ENCODE results near the gene ENTPD3. TPM values are rescaled to one million over a fixed set of nuclear protein-coding genes. Genes with fewer than 3 reads are reported as not detected.

Gene ENTPD3
- total RNA-seq, 3 donors from 2014 or later (not counting 1 experiment from before 2014, with no cell fraction given): not detected

- no peaks in the 10 kb centered on the region for H3K4me1 ChIP-seq (ENCODE audit: control insufficient read depth, insufficient read depth, low read length)
- Mint-ChIP-seq H3K27ac (no peak overlapping the region), H3K4me3 (no peak overlapping the region), H3K9me3 (peaks cover 5 to 6% of the 10 kb centered on the region in 2 donors), H3K36me3 (no peaks in the 10 kb centered on the region), H3K4me1 (no peaks in the 10 kb centered on the region), H3K27me3 (ENCODE audit: low read depth in 2 of 2) (peaks cover 1 to 4% of the 10 kb centered on the region in 2 donors)
- WGBS (ENCODE audit: insufficient coverage): 91% methylated on average over 1 of the region's 1 CpG
- no peaks in the 10 kb centered on the region for H3K27me3 ChIP-seq (ENCODE audit: control insufficient read depth, insufficient read depth, low read length)
- no peak overlapping the region for H3K27ac ChIP-seq (ENCODE audit: low read length)
- no peak overlapping the region for H3K4me3 ChIP-seq (ENCODE audit: low read length)
- no peaks in the 10 kb centered on the region for H3K36me3 ChIP-seq (ENCODE audit: control insufficient read depth, insufficient read depth, low read length)
- intact Hi-C loops (cut with micrococcal nuclease): no loop called here
- ATAC-seq (no peak), DNase-seq (no peak)
- no peaks in the 10 kb centered on the region for H3K9me3 ChIP-seq (ENCODE audit: control insufficient read depth, insufficient read depth, low read length)
- no peak for TF ChIP-seq CTCF (IDR thresholded peaks at IDR 0.05)
These were observed 9.2 kb upstream of the ENTPD3 start for GRCh38 chr3:40377822-40378221.

DNA sequence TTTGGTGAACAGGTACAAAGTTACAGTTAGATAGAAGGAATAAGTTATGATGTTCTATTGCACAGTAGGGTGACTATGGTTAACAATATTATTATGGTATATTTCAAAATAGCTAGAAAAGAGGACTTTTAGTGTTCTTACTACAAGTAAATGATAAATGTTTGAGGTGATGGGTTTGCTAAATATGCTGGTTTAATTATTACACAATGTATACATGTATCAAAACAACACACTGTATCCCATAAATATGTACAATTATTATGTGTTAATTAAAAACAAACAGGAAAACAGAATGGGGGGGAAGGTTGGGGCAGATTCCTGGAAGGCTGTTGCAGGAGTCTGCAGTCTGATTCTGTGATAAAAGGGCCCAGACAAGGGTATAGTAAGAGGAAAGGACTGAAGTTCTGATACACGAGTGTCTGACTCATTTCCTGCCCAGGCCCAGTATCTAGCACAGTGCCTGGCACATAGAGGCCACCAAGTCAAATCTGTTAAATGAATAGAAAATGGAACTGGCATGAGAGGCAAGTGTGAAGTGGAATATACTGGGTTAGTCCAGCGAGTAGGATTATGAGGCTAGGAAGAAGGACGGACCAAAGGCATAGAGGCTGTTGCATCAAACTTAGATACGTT, 7.2 kb upstream of the ENTPD3 start:
- WGBS (ENCODE audit: insufficient coverage): 70% methylated on average over 4 of the region's 4 CpGs
- ATAC-seq (peak in 1 of 3 donors; percentile 17), DNase-seq (no peak)
- intact Hi-C loops (cut with micrococcal nuclease): no loop called here
- H3K4me1 ChIP-seq (ENCODE audit: control insufficient read depth, insufficient read depth, low read length): no peaks in the 10 kb centered on the region
- Mint-ChIP-seq H3K4me1 (no peaks in the 10 kb centered on the region), H3K27me3 (ENCODE audit: low read depth in 2 of 2) (peaks cover 10 to 12% of the 10 kb centered on the region in 2 donors), H3K4me3 (no peak overlapping the region), H3K9me3 (peaks cover 5 to 6% of the 10 kb centered on the region in 2 donors), H3K36me3 (no peaks in the 10 kb centered on the region), H3K27ac (no peak overlapping the region)
- H3K9me3 ChIP-seq (ENCODE audit: control insufficient read depth, insufficient read depth, low read length): no peaks in the 10 kb centered on the region
- H3K36me3 ChIP-seq (ENCODE audit: control insufficient read depth, insufficient read depth, low read length): no peaks in the 10 kb centered on the region
- H3K27me3 ChIP-seq (ENCODE audit: control insufficient read depth, insufficient read depth, low read length): no peaks in the 10 kb centered on the region
- H3K4me3 ChIP-seq (ENCODE audit: low read length): no peak overlapping the region
- TF ChIP-seq CTCF (IDR thresholded peaks at IDR 0.05): no peak
- H3K27ac ChIP-seq (ENCODE audit: low read length): no peak overlapping the region

GRCh38 chr3:40381904-40382616, 4.9 kb upstream of the ENTPD3 start:
- peaks cover 19 to 21% of the 10 kb centered on the region in 2 donors for H3K27me3 Mint-ChIP-seq (ENCODE audit: low read depth in 2 of 2)
- H3K9me3 Mint-ChIP-seq: peaks cover 0 to 2% of the 10 kb centered on the region in 2 donors
- no peak overlapping the region for H3K27ac Mint-ChIP-seq
- H3K4me3 Mint-ChIP-seq: no peak overlapping the region
- Histone ChIP-seq H3K27me3 (ENCODE audit: control insufficient read depth, insufficient read depth, low read length) (peaks cover under 1% of the 10 kb centered on the region), H3K4me3 (ENCODE audit: low read length) (no peak overlapping the region), H3K36me3 (ENCODE audit: control insufficient read depth, insufficient read depth, low read length) (no peaks in the 10 kb centered on the region), H3K27ac (ENCODE audit: low read length) (no peak overlapping the region), H3K4me1 (ENCODE audit: control insufficient read depth, insufficient read depth, low read length) (peaks cover under 1% of the 10 kb centered on the region), H3K9me3 (ENCODE audit: control insufficient read depth, insufficient read depth, low read length) (no peaks in the 10 kb centered on the region)
- DNase-seq (no peak), ATAC-seq (no peak)
- TF ChIP-seq CTCF (IDR thresholded peaks at IDR 0.05): no peak
- intact Hi-C loops (cut with micrococcal nuclease): no loop called here
- no peaks in the 10 kb centered on the region for H3K36me3 Mint-ChIP-seq
- WGBS (ENCODE audit: insufficient coverage): 84% methylated on average over 8 of the region's 8 CpGs
- peaks cover 8% of the 10 kb centered on the region in 2 donors for H3K4me1 Mint-ChIP-seq
